Activated T-helper 1 cell treated with anti-CD3 and anti-CD28 coated beads, Interleukin-12 subunit alpha, Interleukin-12 subunit beta, Interleukin-2, Interleukin-4 antibody, amounts not matched to agents 30 ng/mL and 10 ng/mL and 1 ng/mL, durations not matched to agents 14 hours and 24 hours and 36 hours (primary cell): ENCODE results near the gene PRM1. TPM values are rescaled to one million over a fixed set of nuclear protein-coding genes. Genes with fewer than 3 reads are reported as not detected.

Experiments used
- DNase-seq: peaks from one replicate; pipeline ENCODE4 v3.0.0; 2021; ENCODE audit warnings: low spot score
- H3K27ac Mint-ChIP-seq: one replicate; pipeline ENCODE4 v1.8.0; 2021; ENCODE audit warnings: mild to moderate bottlenecking, mixed read lengths
- H3K27me3 Mint-ChIP-seq: one replicate; pipeline ENCODE4 v1.8.0; 2022; ENCODE audit warnings: mild to moderate bottlenecking, moderate library complexity, mixed read lengths; ENCODE audit not compliant: insufficient read depth
- H3K36me3 Mint-ChIP-seq: one replicate; pipeline ENCODE4 v1.8.0; 2021; ENCODE audit warnings: low read depth, mixed read lengths
- H3K4me1 Mint-ChIP-seq: one replicate; pipeline ENCODE4 v1.8.0; 2021; ENCODE audit warnings: low read depth, mixed read lengths
- H3K4me3 Mint-ChIP-seq: one replicate; pipeline ENCODE4 v1.8.0; 2021; ENCODE audit warnings: mild to moderate bottlenecking, moderate library complexity, mixed read lengths
- H3K9me3 Mint-ChIP-seq: one replicate; pipeline ENCODE4 v1.8.0; 2021; ENCODE audit warnings: mixed read lengths
- intact Hi-C: fragments of 100-400 bp; cut with micrococcal nuclease; formaldehyde crosslinking; loops from one replicate; pipeline ENCODE4 v1.15.1; 2024
- total RNA-seq: library from RNA; stranded (reverse); gene quantifications from 2 replicates; pipeline ENCODE4 v1.2.3, GENCODE V29; 2022

The PRM1 gene
- total RNA-seq, 1 donor from 2014 or later: not detected

- Mint-ChIP-seq H3K9me3 (no peaks in the 10 kb centered on the region), H3K27me3 (peaks cover 7% of the 10 kb centered on the region), H3K4me1 (peaks cover 11% of the 10 kb centered on the region), H3K27ac (no peak within 1 kb of the TSS), H3K4me3 (no peak within 1 kb of the TSS), H3K36me3 (no peaks in the 10 kb centered on the region)
- intact Hi-C loops: no loop called here
- DNase-seq: no peak
Observed at GRCh38 chr16:11268921-11269375, 12.2 kb downstream of the PRM1 start, which contains the start of gene TNP2. TSS of gene TNP2 (minus strand) at chr16:11269325. CDS start at chr16:11269262, 63 bp downstream.

- H3K4me1 Mint-ChIP-seq: peaks cover 28% of the 10 kb centered on the region
- no peak overlapping the region for H3K4me3 Mint-ChIP-seq
- no peaks in the 10 kb centered on the region for H3K36me3 Mint-ChIP-seq
- H3K9me3 Mint-ChIP-seq: no peaks in the 10 kb centered on the region
- no peak overlapping the region for H3K27ac Mint-ChIP-seq
- no peak for DNase-seq
- H3K27me3 Mint-ChIP-seq: peaks cover 12% of the 10 kb centered on the region
- intact Hi-C loops: no loop called here
Observed at GRCh38 chr16:11265124-11265523, 16.0 kb downstream of the PRM1 start.

GRCh38 chr16:11264155-11264832 lies 16.8 kb downstream of the PRM1 start:
- DNase-seq: no peak
- Mint-ChIP-seq H3K27me3 (peaks cover 13% of the 10 kb centered on the region), H3K9me3 (no peaks in the 10 kb centered on the region), H3K4me3 (no peak overlapping the region), H3K27ac (peak overlapping the region; percentile 82), H3K36me3 (no peaks in the 10 kb centered on the region), H3K4me1 (peaks cover 36% of the 10 kb centered on the region)
- intact Hi-C loops: loop anchor here (5.0 kb wide), 1 partner anchor 33 kb away; no protein-coding TSS in a partner anchor

GRCh38 chr16:11263737-11264136 lies 17.4 kb downstream of the PRM1 start:
- H3K9me3 Mint-ChIP-seq: no peaks in the 10 kb centered on the region
- intact Hi-C loops: loop anchor here (1.0 to 5.0 kb wide), 3 partner anchors 34 to 91 kb away; no protein-coding TSS in a partner anchor
- DNase-seq: peak; percentile 41
- no peaks in the 10 kb centered on the region for H3K36me3 Mint-ChIP-seq
- H3K4me3 Mint-ChIP-seq: no peak overlapping the region
- peak overlapping the region; percentile 82 for H3K27ac Mint-ChIP-seq
- peaks cover 41% of the 10 kb centered on the region for H3K4me1 Mint-ChIP-seq
- H3K27me3 Mint-ChIP-seq: peaks cover 12% of the 10 kb centered on the region

- Mint-ChIP-seq H3K36me3 (no peaks in the 10 kb centered on the region), H3K4me1 (peaks cover 50% of the 10 kb centered on the region)
- no peak for DNase-seq
Observed at GRCh38 chr16:11262915-11263314, 18.2 kb downstream of the PRM1 start.

GRCh38 chr16:11260596-11260966 lies 20.5 kb downstream of the PRM1 start:
- Mint-ChIP-seq H3K36me3 (no peaks in the 10 kb centered on the region), H3K27ac (no peak overlapping the region), H3K4me1 (peaks cover 60% of the 10 kb centered on the region), H3K4me3 (no peak overlapping the region), H3K9me3 (no peaks in the 10 kb centered on the region), H3K27me3 (peaks cover 11% of the 10 kb centered on the region)
- intact Hi-C loops: loop anchor here (5.0 kb wide), 1 partner anchor 37 kb away; no protein-coding TSS in a partner anchor
- DNase-seq: no peak

More at GRCh38 chr16:11262915-11263314, 18.2 kb downstream of the PRM1 start:
- H3K27me3 Mint-ChIP-seq: peaks cover 11% of the 10 kb centered on the region
- no peaks in the 10 kb centered on the region for H3K9me3 Mint-ChIP-seq
- no peak overlapping the region for H3K4me3 Mint-ChIP-seq
- H3K27ac Mint-ChIP-seq: no peak overlapping the region
- intact Hi-C loops: loop anchor here (1.0 to 5.0 kb wide), 3 partner anchors 34 to 91 kb away; no protein-coding TSS in a partner anchor

- Mint-ChIP-seq H3K27ac (no peak overlapping the region), H3K27me3 (peaks cover 11% of the 10 kb centered on the region), H3K9me3 (no peaks in the 10 kb centered on the region), H3K4me1 (peaks cover 58% of the 10 kb centered on the region), H3K36me3 (no peaks in the 10 kb centered on the region), H3K4me3 (no peak overlapping the region)
- no peak for DNase-seq
- intact Hi-C loops: loop anchor here (5.0 to 10.0 kb wide), 5 partner anchors 37 to 655 kb away; partner anchors contain the start of genes CIITA, GSPT1 and NUBP1
Observed at GRCh38 chr16:11259655-11260595, 21.2 kb downstream of the PRM1 start.

- H3K9me3 Mint-ChIP-seq: no peaks in the 10 kb centered on the region
Observed at GRCh38 chr16:11258553-11259492, 22.3 kb downstream of the PRM1 start.

GRCh38 chr16:11257131-11257938 lies 23.8 kb downstream of the PRM1 start:
- no peaks in the 10 kb centered on the region for H3K9me3 Mint-ChIP-seq
- peak; percentile 46 for DNase-seq
- peak overlapping the region; percentile 85 for H3K27ac Mint-ChIP-seq
- peak overlapping the region; percentile 86 for H3K4me3 Mint-ChIP-seq
- intact Hi-C loops: loop anchor here (1.0 to 10.0 kb wide), 7 partner anchors 286 to 657 kb away; partner anchors contain the start of genes CIITA, GSPT1, LITAF and NUBP1
- H3K27me3 Mint-ChIP-seq: peaks cover 8% of the 10 kb centered on the region
- peaks cover 22% of the 10 kb centered on the region for H3K36me3 Mint-ChIP-seq
- peaks cover 40% of the 10 kb centered on the region for H3K4me1 Mint-ChIP-seq

More at GRCh38 chr16:11258553-11259492, 22.3 kb downstream of the PRM1 start:
- peak; percentile 59 for DNase-seq
- Mint-ChIP-seq H3K4me3 (peak overlapping the region; percentile 59), H3K27ac (peak overlapping the region; percentile 74), H3K4me1 (peaks cover 47% of the 10 kb centered on the region), H3K36me3 (peaks cover 8% of the 10 kb centered on the region), H3K27me3 (peaks cover 11% of the 10 kb centered on the region)
- intact Hi-C loops: loop anchor here (1.0 to 10.0 kb wide), 8 partner anchors 52 to 656 kb away; partner anchors contain the start of genes CIITA, GSPT1, NUBP1 and RMI2

GRCh38 chr16:11256661-11257130 lies 24.4 kb downstream of the PRM1 start:
- intact Hi-C loops: loop anchor here (1.0 to 10.0 kb wide), 8 partner anchors 156 to 658 kb away; partner anchors contain the start of genes CIITA, GSPT1, LITAF and NUBP1
- H3K36me3 Mint-ChIP-seq: peaks cover 28% of the 10 kb centered on the region
- no peak for DNase-seq
- peaks cover 47% of the 10 kb centered on the region for H3K4me1 Mint-ChIP-seq
- peak overlapping the region; percentile 85 for H3K27ac Mint-ChIP-seq
- no peaks in the 10 kb centered on the region for H3K9me3 Mint-ChIP-seq
- peaks cover 8% of the 10 kb centered on the region for H3K27me3 Mint-ChIP-seq
- H3K4me3 Mint-ChIP-seq: peak overlapping the region; percentile 86
